CD4-positive, alpha-beta T cell (primary cell): ENCODE results near the gene BLTP3A. TPM values are rescaled to one million over a fixed set of nuclear protein-coding genes. Genes with fewer than 3 reads are reported as not detected.
"Not testable (repeated sequence)": the region's sequence is repeated elsewhere in the genome, so short reads cannot be mapped to it uniquely, and the experiment has no call there.

ENCODE experiments used
- ATAC-seq: fragments of 200-7000 bp; cut with Tn5 transposase; one replicate; pipeline ENCODE4 v1.10.0; 2022; ENCODE audit warnings: mild to moderate bottlenecking; ENCODE audit not compliant: poor library complexity
- CTCF ChIA-PET: fragments of 350-600 bp; sonication (Branson Sonifier 250); formaldehyde crosslinking; loops from one replicate; lab custom pipeline; 2021; ENCODE audit warnings: antibody characterized with exemption, inconsistent platforms; lab: Charles Lee
- POLR2A ChIA-PET: fragments of 350-600 bp; sonication (Branson Sonifier 250); formaldehyde crosslinking; loops from one replicate; lab custom pipeline; 2021; ENCODE audit warnings: antibody characterized with exemption, inconsistent platforms; lab: Charles Lee
- DNase-seq, 14 experiments: peaks; one replicate each; pipeline ENCODE4 v3.0.0-alpha.2; 2013 to 2020; ENCODE audit warnings: mixed read lengths in 2 of 14
- H3K27ac ChIP-seq, 2 donors: one replicate each; pipeline versions ENCODE4 v1.5.1 to v1.7.0; 2013; ENCODE audit warnings: low read length in 2 of 2, low read depth in 1 of 2, mild to moderate bottlenecking in 1 of 2
- H3K27me3 ChIP-seq, 2 experiments: 1 replicate in 1 of 2; 2 replicates in 1 of 2; pipeline versions ENCODE4 v1.6.1 to v1.7.0; 2013; ENCODE audit warnings: low read length in 2 of 2, control low read depth in 1 of 2, mild to moderate bottlenecking in 1 of 2, moderate library complexity in 1 of 2; ENCODE audit not compliant: insufficient read depth in 2 of 2, control insufficient read depth in 1 of 2
- H3K36me3 ChIP-seq: one replicate; pipeline ENCODE4 v1.6.1; 2013; ENCODE audit warnings: low read length, control low read depth; ENCODE audit not compliant: insufficient read depth
- H3K4me1 ChIP-seq: one replicate; pipeline ENCODE4 v1.6.1; 2013; ENCODE audit warnings: low read length, control low read depth; ENCODE audit not compliant: insufficient read depth
- H3K4me3 ChIP-seq: one replicate; pipeline ENCODE4 v1.5.1; 2013; ENCODE audit warnings: mild to moderate bottlenecking, low read length, moderate library complexity
- H3K9me3 ChIP-seq, 2 experiments: 1 replicate in 1 of 2; 2 replicates in 1 of 2; pipeline versions ENCODE4 v1.6.1 to v1.7.0; 2013; ENCODE audit warnings: low read length in 2 of 2, mild to moderate bottlenecking in 2 of 2, control low read depth in 1 of 2, moderate library complexity in 1 of 2; ENCODE audit not compliant: control insufficient read depth in 1 of 2, insufficient read depth in 1 of 2
- H3K27ac Mint-ChIP-seq: one replicate; pipeline ENCODE4 v1.8.0; 2020; ENCODE audit warnings: mixed read lengths
- H3K27me3 Mint-ChIP-seq: one replicate; pipeline ENCODE4 v1.8.0; 2021; ENCODE audit warnings: mixed read lengths
- H3K36me3 Mint-ChIP-seq: one replicate; pipeline ENCODE4 v1.8.0; 2021; ENCODE audit warnings: low read depth, mixed read lengths
- H3K4me1 Mint-ChIP-seq: one replicate; pipeline ENCODE4 v1.8.0; 2021; ENCODE audit warnings: low read depth, mixed read lengths
- H3K4me3 Mint-ChIP-seq: one replicate; pipeline ENCODE4 v1.8.0; 2020; ENCODE audit warnings: mild to moderate bottlenecking, mixed read lengths
- H3K9me3 Mint-ChIP-seq: one replicate; pipeline ENCODE4 v1.8.0; 2020; ENCODE audit warnings: mixed read lengths
- intact Hi-C, 2 experiments: fragments of 100-400 bp; cut with DNase I in 1 of 2; cut with micrococcal nuclease in 1 of 2; formaldehyde crosslinking; loops; one replicate each; pipeline versions ENCODE4 v1.15.1 to v1.9.0; 2023 to 2025; cut with DNase I, micrococcal nuclease
- total RNA-seq, 174 experiments: library from RNA in 2 of 174; stranded (reverse) in 2 of 174; gene quantifications; one replicate each; pipeline ENCODE4 v1.2.3 and lab custom pipeline; 2021 to 2026
- TF ChIP-seq, protein P1 (sequence below): fragments of 200-600 bp; IDR thresholded peaks from one replicate; pipeline ENCODE4 v1.8.0; 2022; ENCODE audit warnings: antibody characterized with exemption, mild to moderate bottlenecking

Gene BLTP3A
- total RNA-seq, 2 experiments from 2014 or later: 7.6 to 8.1 TPM

DNA sequence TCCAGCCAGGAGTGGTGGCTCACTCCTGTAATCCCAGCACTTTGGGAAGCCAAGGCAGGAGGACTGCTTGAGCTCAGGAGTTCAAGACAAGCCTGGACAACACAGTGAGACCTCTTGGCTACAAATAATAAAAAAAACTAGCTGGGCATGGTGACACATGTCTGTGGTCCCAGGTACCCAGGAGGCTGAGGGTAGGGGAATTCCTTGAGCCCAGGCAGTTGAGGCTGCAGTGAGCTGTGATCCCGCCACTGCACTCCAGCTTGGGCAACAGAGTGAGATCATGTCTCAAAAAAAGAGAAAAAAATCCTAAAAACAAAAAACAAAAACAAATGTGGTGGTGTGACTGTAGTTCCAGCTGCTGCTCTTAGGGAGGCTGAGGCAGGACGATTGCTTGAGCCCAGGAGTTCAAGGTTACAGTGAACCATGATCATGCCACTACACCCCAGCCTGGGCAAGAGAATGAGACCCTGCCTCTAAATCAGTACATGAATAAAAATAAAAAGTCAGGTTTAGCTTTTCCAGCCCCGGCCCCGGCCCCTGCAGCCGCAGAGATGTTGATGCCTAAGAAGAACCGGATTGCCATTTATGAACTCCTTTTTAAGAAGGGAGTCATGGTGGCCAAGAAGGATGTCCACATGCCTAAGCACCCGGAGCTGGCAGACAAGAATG lies 48.1 kb upstream of the BLTP3A start:
- Histone ChIP-seq H3K4me3 (no peak overlapping the region), H3K9me3 (no peaks in the 10 kb centered on the region), H3K27ac (no peak overlapping the region), H3K27me3 (no peaks in the 10 kb centered on the region), H3K36me3 (no peaks in the 10 kb centered on the region), H3K4me1 (no peaks in the 10 kb centered on the region)
- no peak overlapping the region for H3K27ac Mint-ChIP-seq
- no peak overlapping the region for H3K4me3 Mint-ChIP-seq
- intact Hi-C loops: no loop called here
- ChIA-PET POLR2A (no interaction called here), CTCF (interaction anchor here (0.9 kb wide), 1 partner anchor 11 kb away, joined by 3 read pairs; no protein-coding TSS in a partner anchor)
- no peak for DNase-seq
- H3K9me3 Mint-ChIP-seq: no peaks in the 10 kb centered on the region
- no peaks in the 10 kb centered on the region for H3K36me3 Mint-ChIP-seq
- H3K27me3 Mint-ChIP-seq: no peaks in the 10 kb centered on the region
- ATAC-seq: no peak
- TF ChIP-seq, protein P1, sequence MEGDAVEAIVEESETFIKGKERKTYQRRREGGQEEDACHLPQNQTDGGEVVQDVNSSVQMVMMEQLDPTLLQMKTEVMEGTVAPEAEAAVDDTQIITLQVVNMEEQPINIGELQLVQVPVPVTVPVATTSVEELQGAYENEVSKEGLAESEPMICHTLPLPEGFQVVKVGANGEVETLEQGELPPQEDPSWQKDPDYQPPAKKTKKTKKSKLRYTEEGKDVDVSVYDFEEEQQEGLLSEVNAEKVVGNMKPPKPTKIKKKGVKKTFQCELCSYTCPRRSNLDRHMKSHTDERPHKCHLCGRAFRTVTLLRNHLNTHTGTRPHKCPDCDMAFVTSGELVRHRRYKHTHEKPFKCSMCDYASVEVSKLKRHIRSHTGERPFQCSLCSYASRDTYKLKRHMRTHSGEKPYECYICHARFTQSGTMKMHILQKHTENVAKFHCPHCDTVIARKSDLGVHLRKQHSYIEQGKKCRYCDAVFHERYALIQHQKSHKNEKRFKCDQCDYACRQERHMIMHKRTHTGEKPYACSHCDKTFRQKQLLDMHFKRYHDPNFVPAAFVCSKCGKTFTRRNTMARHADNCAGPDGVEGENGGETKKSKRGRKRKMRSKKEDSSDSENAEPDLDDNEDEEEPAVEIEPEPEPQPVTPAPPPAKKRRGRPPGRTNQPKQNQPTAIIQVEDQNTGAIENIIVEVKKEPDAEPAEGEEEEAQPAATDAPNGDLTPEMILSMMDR: no peak
- no peaks in the 10 kb centered on the region for H3K4me1 Mint-ChIP-seq

DNA sequence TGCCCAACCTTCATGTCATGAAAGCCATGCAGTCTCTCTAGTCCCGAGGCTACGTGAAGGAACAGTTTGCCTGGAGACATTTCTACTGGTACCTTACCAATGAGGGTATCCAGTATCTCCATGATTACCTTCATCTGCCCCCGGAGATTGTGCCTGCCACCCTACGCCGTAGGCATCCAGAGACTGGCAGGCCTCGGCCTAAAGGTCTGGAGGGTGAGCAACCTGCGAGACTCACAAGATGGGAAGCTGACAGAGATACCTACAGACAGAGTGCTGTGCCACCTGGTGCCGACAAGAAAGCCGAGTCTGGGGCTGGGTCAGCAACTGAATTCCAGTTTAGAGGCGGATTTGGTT lies 47.6 kb upstream of the BLTP3A start:
- ATAC-seq, H3K27me3 ChIP-seq, H3K27ac ChIP-seq, intact Hi-C loops, H3K9me3 Mint-ChIP-seq, H3K27ac Mint-ChIP-seq, H3K36me3 ChIP-seq, POLR2A ChIA-PET, H3K4me3 ChIP-seq, DNase-seq, H3K4me3 Mint-ChIP-seq, H3K4me1 ChIP-seq, H3K9me3 ChIP-seq, H3K36me3 Mint-ChIP-seq, H3K27me3 Mint-ChIP-seq, H3K4me1 Mint-ChIP-seq: not testable (repeated sequence)
- CTCF ChIA-PET: interaction anchor here (0.9 kb wide), 1 partner anchor 10 kb away, joined by 3 read pairs; no protein-coding TSS in a partner anchor

DNA sequence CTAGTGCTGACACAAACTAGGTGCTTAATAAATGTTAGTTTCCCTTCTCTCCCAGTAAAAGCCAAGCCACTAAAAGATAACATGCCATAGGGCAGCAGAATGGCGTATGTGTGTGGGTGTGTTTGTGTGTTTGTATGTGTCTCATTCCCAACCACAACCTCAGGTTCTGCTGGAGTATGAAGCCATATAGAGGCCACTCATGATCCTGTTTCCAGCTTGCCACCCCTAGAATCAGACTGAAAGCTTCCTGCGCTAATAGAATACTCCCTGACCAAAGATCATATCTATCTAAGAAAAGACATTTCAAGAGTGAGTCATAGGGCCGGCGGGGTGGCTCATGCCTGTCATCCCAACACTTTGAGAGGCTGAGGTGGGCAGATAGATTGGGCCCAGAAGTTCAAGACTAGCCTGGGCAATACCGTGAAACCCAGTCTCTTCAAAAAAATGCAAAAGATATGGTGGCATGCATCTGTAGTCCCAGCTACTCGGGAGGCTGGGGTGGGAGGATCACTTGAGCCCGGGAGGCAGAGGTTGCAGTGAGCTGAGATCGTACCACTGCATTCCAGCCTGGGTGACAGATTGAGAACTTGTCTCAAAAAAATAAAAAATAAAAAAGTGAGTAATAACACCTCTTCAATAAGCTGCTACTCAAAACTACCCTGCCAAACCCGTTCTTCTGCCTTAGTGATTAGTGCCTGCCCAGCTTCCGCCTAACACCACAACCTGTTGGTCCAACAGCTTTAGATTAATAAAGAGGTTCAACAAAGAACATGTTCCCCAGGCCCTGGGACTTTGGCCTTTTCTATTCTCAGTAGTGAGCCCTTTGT lies 46.4 kb upstream of the BLTP3A start:
- Histone ChIP-seq H3K4me3 (no peak overlapping the region), H3K9me3 (no peaks in the 10 kb centered on the region), H3K4me1 (no peaks in the 10 kb centered on the region), H3K27ac (no peak overlapping the region), H3K27me3 (no peaks in the 10 kb centered on the region), H3K36me3 (no peaks in the 10 kb centered on the region)
- no peaks in the 10 kb centered on the region for H3K27me3 Mint-ChIP-seq
- TF ChIP-seq, protein P1: no peak
- intact Hi-C loops: no loop called here
- ChIA-PET CTCF (interaction anchor here (1.0 kb wide), 1 partner anchor 23 kb away, joined by 3 read pairs; no protein-coding TSS in a partner anchor), POLR2A (interaction anchor here (0.9 kb wide), 1 partner anchor 11 kb away, joined by 5 read pairs; no protein-coding TSS in a partner anchor)
- H3K36me3 Mint-ChIP-seq: no peaks in the 10 kb centered on the region
- DNase-seq (no peak), ATAC-seq (no peak)
- H3K4me1 Mint-ChIP-seq: no peaks in the 10 kb centered on the region
- no peaks in the 10 kb centered on the region for H3K9me3 Mint-ChIP-seq
- H3K4me3 Mint-ChIP-seq: no peak overlapping the region
- H3K27ac Mint-ChIP-seq: no peak overlapping the region
